HepG2 (cell line): ENCODE data around the gene CHAF1A.

Experiments
- EP300 ChIP-seq, 3 experiments: sonication (generic) in 1 of 3; formaldehyde crosslinking in 1 of 3; IDR thresholded peaks; 2 replicates each; pipeline versions ENCODE4 v1.5.1 to v1.6.1; 2011 to 2020; ENCODE audit warnings: low read depth in 2 of 3, low read length in 2 of 3, borderline replicate concordance in 1 of 3, improper control_type of control experiment in 1 of 3, mild to moderate bottlenecking in 1 of 3, missing genetic modification reagents in 1 of 3, moderate library complexity in 1 of 3
- ZNF644 ChIP-seq: IDR thresholded peaks from 2 replicates; pipeline ENCODE4 v1.6.1; 2016; ENCODE audit warnings: low read depth
- TF ChIP-seq, protein P1 (sequence below): sonication (generic); formaldehyde crosslinking; IDR thresholded peaks from 2 replicates; pipeline ENCODE4 v1.4.0; 2020; ENCODE audit warnings: missing genetic modification reagents

- TF ChIP-seq, protein P1, sequence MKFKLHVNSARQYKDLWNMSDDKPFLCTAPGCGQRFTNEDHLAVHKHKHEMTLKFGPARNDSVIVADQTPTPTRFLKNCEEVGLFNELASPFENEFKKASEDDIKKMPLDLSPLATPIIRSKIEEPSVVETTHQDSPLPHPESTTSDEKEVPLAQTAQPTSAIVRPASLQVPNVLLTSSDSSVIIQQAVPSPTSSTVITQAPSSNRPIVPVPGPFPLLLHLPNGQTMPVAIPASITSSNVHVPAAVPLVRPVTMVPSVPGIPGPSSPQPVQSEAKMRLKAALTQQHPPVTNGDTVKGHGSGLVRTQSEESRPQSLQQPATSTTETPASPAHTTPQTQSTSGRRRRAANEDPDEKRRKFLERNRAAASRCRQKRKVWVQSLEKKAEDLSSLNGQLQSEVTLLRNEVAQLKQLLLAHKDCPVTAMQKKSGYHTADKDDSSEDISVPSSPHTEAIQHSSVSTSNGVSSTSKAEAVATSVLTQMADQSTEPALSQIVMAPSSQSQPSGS (CRISPR knock-in tag) = no peak
- TF ChIP-seq EP300 (IDR thresholded peaks at IDR 0.05; ENCODE audit: low read depth in 2 of 2, low read length in 2 of 2) (no peak), EP300 (CRISPR knock-in tag; IDR thresholded peaks at IDR 0.05; ENCODE audit: borderline replicate concordance) (no peak), ZNF644 (CRISPR knock-in tag) (no peak)
Measured at GRCh38 chr19:4414144-4414799, 11.8 kb downstream of the CHAF1A start.
